HG03432 (cell line): ENCODE measurements around the gene SBSN.

Experiments used
- ATAC-seq: cut with Tn5 transposase; IDR thresholded peaks from one replicate; pipeline ENCODE4 v1.9.1; 2021; ENCODE audit warnings: mild to moderate bottlenecking, moderate library complexity; ENCODE audit not compliant: unreplicated experiment

SBSN gene

DNA sequence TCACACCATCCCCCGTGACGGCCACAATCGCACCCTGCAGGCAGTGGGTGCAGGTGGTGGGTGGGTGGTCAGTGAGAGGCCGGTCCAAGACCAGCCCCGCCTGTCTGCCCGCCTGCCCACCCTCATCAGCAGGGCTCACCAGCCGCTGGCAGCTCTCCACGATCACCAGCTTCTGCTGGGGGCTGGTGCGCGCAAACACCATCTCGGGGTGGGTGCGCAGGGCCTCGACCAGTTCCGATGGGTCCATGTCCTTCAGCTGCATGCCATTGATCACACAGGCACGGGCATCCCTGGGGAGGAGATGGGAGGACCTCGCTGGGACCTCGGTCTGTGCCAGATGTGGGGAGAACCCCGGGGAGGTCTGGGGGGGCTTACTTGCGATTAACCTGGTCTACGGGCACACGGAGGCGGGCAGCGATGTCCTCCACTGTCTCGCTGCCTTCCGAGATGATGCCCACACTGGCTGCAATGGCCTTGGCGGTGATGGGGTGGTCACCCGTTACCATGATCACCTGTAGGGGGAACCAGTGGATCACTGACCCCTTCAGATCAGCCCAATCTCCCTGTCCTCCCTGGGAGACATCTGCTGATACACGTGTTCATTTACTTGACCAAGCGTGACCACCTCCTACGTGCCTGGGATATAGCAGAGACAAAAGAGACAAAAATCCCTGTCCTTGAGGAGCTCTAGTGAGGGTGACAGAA lies 27.3 kb upstream of the SBSN start:
- ATAC-seq, result no peak

DNA sequence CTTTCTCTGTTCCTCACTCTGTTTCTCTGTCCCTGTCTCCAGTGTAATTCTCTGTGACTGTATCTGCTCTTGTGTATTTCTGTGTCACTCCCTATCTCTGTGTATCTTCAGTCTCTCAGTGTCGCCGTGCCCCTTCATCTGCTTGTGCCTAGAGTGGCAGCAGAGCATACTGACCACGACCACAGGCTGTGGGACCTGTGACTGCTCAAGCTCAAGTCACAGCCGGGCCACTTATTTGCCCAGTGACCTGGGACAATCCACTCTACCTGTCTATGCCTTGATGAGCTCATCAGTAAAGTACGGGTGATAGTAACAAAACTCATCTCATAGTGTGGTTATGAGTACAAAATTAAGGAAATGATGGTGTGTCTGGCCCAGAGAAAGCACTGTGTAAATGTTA lies 26.0 kb upstream of the SBSN start:
- no peak for ATAC-seq

DNA sequence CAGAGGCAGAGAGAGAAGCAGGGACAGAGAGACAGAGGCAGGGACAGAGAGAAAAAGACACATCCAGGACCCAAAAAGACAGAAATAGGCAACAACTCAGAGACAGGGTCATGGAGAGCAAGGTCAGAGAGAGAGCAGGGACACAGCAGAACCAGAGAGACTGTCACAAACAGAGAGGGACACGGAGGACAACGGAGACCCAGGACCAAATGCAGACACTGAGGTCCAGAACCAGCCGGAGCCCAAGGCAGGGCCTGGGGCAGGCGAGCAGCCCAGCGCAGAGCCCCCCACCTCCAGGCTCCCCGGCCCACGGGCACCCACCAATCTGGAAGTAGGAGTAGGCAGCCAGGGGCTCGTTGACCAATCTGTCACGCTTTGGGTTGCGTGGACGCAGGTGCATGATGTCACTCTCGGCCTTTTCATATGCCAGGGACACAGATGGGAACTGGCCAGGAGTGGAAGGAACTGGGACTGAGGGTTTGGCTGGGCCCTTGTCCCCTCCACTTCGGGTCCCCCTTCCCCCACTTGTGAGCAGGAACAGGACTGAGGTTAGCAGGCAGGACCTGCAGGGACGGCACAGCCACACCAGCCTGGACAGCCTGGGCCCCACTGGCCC lies 25.4 kb upstream of the SBSN start:
- no peak for ATAC-seq

DNA sequence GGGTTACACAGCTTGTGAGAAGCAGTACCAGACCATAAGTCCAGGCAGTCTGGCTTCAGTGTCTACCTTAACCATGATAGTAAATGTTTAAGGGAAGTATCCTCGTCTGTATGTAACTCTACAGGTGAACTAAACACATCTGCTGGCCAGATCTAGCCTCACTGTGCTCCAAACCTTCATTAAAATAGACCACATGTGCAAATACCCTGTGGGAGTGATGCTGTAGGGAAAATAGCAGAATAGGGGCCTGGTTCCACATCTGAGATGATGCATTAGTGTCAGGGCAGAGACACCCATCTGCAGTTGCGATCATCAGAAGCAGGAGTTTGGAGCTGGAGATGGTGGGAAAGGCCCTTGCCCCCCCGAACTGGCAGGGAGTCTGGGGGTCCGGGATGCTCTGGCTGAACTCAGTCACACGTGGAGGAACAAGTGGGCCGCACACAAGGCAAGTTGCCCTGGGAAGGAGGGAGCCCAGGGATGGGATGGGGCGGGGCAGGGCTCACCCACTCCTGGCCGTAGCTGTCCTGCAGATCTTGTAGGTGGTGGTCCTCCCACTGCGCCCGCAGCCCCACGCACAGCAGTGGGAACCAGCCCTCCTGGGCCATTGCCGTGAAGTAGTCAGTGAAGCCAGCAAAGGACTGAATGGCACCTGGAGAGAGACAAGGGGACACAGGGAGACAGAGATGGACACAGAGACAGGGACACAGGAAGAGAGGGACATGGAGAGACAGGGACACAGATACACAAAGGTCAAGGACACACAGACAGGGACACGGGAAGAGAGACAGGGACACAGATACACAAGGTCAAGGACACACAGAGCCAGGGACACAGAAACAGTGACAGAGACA lies 24.6 kb upstream of the SBSN start:
- no peak for ATAC-seq

DNA sequence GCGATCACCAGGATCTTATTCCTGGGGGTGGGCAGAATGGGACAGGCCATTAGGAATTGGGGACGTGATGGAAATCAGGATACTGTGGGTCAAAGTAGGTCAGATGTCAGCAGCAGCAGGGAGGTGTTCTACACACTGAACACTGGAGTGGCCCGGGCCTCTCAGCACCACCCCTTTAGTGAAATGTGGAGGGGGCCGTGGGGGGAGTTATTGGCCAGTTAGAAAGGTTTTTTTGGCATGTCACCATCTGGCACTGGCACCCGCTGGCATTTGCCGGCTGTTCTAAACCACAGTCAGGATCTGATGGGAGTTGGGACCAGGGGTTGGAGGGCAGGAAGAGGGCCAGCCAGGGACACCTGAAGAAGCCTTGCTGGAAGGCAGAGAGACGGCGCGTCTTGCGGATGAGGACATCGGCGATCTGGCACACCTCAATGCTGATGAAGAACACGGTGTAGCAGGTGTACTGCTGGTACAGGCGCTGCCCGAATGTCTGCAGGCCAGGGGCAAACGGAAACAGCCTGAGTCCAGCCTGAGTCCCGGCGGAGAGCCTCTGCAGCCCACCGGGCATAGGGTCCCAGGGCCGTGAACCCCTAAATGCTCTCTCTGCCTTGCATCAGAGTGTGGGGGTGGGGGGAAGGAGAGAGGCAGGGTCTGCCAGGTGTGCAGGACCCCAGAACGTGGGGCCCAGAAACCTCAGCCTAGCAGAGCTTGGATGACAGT lies 23.1 kb upstream of the SBSN start:
- ATAC-seq, result no peak

DNA sequence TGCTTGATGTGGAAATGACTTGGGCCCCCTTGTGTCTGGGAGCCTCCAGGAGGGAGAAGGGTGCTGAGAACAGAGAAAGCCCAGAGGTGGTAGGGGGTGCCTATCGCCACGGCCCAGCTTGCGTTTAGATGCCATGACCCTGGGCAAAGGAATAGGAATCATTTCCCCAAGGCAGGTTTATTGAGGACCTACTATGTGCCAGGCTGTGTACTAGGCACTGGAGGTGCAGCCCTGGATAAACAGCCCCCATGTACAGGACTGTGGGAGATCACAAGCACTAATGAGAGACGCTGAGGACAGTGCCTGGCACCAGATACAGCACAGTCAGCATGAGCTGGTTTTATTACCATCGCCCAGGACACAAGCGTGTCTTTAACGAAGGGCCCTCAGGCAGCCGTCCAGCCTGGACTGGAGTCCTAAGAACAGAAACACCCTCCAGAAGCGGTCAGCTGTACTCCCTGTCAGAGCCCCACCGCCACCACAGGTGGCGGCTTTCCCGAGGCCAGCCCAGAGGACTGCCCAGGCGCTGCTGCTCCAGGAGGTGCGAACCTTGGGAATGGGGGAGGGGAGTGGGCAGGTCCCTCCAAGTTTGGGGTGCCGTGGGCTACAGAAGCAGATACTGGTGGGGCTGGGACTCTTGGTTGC lies 21.9 kb upstream of the SBSN start:
- ATAC-seq, result no peak

DNA sequence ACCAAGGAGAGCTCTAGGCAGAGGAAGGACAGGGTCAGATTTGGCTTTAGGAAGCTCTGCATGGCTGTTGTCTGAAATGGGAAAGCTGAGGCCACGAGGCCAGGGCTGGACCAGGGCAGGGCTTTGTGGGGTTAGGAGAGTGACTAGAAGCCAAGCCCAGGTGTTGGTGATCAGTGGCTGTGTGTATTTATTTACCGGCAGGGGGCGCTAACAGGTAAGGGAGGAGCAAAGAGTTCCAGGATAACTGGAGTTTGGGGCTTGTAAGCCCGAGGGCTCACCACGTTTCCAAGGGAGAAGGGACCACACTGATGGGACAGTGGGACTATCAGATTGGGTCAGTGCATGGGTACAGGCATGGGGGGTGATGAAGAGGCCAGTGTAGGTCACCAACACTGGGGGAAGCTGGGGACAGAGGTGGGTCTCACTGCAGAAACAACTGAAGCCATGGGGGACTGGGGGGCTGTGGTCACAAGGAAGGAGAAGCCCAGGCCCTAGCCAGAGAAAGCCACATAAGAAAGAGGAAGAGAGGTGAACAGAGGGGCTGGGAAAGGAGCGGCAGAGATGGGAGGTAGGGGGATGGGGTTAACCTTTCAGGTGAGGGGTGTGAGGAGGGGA lies 21.2 kb upstream of the SBSN start:
- no peak for ATAC-seq

DNA sequence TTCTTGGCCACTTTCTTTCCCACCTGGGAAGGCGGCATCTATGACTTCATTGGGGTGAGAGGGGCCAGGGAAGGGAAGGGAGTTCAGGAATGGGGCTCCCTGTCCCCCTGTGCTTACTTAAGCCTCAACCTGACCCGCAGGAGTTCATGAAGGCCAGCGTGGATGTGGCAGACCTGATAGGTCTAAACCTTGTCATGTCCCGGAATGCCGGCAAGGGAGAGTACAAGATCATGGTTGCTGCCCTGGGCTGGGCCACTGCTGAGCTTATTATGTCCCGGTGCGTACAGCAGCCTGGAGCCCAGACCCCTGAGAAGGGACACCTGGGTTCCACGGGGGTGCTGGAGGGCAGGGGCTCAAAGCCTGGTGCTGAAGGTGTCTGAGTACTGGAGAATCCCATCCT lies 18.4 kb upstream of the SBSN start:
- ATAC-seq, result no peak

DNA sequence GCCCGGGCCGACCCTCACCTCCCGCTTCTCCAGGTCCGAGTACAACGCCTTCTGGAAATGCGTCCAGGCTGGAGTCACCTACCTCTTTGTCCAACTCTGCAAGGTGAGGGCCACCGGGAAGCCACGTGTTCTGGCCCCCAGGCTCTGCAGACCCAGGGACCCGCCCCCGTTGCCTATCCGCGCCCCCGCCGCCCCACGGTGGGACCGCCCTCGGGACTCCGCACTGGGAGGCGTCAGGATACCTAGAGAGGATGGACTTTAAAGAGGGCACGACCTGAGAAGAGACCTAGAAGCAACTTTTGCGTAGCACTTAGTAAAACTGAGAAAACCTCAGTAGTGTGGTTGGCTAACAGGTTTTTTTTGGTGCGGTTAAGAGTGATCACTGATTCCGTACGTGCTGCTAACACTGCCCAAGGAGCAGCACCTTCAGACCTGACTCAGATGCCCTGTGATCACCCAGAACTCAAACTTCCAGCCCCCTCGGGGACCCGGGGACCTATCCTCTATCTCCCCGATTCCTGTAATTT lies 17.8 kb upstream of the SBSN start:
- ATAC-seq, result peak; percentile 56

DNA sequence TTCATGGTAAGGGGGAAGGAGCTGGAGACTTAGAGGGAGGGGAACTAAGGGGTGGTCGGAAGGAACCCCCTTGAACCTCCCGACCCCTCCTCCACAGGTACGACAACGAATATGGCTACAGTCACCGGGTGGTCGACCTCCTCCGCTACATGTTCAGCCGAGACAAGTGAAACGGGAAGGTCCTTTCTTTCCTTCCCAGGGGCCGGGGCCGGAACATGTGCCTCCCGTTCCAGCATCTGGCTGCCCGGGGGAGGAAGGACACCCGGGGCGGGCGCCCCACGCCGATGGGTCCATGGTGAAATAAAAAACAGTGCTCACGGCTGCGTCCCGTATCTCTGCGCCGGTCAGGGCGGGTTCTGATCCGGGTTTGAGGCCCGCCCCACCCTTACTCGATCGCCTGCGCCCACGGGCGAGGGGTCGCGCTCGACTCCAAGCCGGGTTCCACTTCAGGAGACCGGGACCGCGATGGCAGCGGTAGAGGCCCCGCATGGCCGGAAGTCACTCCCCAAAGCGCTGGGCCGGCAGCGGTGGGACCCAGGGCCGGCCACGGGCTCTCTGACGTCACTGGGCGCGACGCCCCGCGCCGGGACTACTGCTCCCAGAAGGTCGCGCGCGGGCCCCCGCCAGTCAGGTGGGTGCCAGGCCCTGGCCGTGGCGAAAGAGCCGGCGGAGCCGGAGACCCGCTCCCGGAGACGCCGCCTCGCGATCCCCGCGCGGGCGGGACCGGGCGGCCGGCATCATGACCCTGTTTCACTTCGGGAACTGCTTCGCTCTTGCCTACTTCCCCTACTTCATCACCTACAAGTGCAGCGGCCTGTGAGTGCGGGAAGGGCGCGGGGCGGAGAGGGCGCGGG lies 17.1 kb upstream of the SBSN start, which contains the start of gene TMEM147:
TMEM147 (plus strand) TSS at position 626 of the 854 bp plus-strand sequence; CDS start at position 740, 114 bp downstream.
- peak; percentile 83 for ATAC-seq

DNA sequence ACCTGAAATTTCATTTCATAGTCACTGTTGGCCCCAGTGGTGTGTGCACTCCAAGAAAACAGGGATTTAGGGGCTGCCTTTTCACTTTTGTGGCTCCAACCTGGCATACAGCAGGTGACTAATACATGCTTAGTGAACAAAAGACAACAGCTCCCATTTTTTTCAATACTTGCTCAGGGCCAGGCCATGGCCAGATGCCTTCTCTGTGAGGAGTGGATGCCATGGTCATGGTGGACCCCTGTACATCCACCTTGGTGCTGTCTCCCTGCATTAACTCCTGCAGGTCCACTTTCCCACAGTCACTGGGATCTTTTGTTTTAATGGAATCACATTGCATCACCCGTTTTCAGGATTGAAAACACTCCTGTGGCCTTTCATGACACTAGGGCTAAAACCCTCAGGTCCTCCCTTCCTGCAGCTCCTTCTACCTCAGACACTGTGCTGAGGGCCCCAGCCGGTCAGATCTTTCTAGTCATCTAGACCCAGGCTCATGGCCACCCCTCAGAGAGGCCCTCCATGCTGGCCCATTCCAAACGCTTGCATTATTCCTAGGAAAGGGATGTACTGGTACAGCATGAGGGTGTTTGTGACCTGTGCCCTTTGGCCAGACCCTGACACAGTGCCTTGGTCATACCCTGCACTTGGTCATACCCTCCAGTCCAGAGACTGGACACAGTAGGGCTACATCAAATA lies 16.1 kb upstream of the SBSN start:
- ATAC-seq, result no peak

DNA sequence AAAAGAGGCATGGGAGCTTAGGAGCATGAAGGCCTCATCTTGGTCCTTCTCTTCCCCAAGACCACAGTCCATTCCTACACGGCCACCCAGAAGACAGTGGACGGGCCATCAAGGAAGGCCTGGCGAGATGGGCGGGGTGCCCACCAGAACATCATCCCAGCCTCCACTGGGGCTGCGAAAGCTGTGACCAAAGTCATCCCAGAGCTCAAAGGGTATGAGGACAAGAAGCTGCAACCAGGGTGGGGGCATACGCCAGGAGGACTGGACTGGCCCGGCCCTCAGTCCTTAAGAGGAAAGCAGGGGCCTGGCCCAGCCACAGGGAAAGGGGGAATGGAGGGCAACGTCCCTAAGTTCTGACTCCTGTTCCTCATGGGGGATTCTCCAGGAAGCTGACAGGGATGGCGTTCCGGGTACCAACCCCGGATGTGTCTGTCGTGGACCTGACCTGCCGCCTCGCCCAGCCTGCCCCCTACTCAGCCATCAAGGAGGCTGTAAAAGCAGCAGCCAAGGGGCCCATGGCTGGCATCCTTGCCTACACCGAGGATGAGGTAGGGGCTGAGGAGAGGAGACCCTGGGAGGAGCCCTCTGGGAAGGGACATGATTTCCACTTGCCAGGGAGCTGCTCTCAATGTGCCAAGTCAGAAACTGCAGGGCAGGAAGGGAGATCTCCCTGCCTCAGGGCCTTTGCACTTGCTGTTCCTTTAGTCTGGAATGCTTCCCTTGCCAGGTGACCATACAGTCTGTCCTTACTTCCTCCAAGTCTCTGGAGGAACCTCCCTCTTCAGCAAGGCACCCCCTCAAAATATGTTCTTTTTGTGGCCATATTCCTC lies 15.4 kb upstream of the SBSN start:
- ATAC-seq, result no peak

DNA sequence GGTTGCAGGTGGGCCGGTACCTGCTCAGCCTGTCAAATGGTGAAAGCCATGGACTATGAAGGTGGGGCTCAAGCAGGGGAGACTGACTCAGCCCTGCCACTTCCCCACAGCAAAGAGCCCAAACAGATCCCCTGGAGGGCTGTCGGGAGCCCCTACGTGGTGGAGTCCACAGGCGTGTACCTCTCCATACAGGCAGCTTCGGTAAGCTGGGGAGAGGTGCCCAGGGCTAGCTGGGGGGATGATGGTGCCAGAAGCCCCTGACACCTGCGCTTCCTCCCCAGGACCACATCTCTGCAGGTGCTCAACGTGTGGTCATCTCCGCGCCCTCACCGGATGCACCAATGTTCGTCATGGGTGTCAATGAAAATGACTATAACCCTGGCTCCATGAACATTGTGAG lies 14.1 kb upstream of the SBSN start:
- no peak for ATAC-seq

DNA sequence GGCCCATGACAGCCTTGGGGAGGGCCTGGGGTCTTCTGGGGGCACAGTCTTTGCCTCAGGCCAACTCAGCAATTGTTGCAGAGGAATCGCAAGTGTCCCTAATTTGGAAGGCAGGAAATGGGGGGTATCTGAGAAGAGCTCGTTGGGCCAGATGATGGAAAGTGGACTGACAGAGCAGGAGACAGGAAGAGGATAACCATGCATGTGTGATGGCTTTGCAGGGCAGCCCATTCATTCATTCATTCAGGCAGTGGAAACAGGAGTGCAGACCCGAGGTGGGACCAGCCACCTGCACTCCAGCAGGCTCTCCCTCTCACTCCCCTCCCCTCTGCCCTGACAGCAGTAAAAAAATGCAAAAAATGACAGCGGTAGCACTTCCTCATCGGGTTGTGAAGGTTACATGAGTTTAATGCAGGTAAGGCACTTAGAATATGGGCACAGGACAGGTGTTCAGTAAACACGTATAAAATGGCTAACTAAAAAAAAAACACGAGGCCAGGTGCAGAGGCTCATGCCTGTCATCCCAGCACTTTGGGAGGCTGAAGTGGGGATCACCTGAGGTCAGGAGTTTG lies 12.3 kb upstream of the SBSN start:
- ATAC-seq, result no peak

DNA sequence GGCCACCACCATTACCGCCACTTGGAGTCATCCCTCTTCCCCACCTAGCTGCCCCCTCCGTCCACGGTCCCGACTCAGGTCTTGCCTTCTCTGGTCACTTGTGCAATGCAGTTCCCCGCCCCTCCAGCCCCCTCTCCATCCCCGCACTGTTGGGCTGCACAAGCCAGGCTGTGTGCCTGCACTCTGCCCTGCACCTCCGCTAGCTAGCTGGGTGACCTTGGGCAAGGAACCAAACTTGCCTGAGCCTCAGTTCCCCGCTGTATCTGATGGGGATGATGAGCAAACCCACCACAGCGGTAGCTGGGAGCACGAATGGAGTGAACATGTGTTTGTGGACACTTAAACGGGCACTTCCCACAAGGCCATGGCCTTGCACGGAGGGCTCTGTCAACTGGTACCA lies 11.7 kb upstream of the SBSN start:
- no peak for ATAC-seq

DNA sequence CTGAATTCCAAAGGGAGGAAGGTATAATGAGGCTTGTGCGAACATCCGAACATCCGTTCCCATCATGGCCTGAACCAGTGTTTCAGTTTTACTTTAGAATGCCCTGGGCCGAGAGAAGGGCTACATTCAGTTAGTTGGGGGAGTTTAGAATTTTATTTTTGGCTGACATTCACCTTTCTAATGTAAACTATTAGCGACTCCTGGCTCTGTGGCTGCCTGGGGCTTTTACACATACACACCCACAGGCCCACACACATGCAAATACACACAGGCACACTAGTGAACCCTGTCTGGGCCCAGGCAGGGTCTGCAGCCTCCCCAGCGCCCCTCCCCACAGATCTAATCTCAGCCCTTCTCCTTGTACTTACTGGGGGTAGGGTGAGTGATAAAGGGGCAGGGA lies 11.2 kb upstream of the SBSN start:
- ATAC-seq, result no peak

DNA sequence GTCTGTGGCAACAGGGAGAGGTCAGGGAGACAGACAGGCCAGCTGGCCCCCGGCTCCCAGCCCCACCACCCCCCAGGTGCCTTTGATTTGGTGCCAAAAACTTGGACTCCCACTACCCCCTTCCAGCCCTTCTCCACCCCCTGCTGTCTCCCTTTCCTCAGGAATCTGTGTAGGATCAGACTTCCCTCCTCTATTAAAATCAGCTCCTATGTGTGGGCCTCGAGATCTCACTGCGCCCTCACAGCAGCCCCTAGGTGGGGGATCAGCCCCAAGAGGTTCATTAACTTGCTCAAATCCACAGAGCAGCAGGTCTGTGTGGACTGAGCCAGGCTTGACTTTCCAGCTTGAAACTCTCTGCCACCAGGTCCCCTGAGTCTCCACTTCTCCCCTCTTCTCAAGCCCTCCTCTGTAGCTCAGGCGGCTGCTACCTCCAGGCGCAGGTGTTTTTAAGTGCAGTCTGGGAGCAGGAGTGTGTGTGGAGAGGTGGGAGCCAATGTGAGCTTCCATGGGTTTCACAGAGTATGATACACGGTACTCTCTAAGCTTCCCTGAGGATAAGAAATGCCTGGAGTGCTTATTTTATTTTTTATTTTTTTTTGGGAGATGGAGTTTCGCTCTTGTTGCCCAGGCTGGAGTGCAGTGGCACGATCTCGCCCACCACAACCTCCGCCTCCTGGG lies 6.8 kb upstream of the SBSN start:
- no peak for ATAC-seq
